Neural cell (in vitro differentiated cells): ENCODE results near the gene FSIP1. TPM values are rescaled to one million over a fixed set of nuclear protein-coding genes. Genes with fewer than 3 reads are reported as not detected.

Source experiments
- H2AFZ ChIP-seq: fragments of 200-600, 300-800 bp; sonication (generic), shearing (Covaris generic); 2 replicates; pipeline ENCODE4 v1.6.0; 2014; ENCODE audit warnings: low read depth, mild to moderate bottlenecking, antibody characterized with exemption, low read length, moderate library complexity
- H3F3A ChIP-seq: fragments of 200-600 bp; shearing (Covaris generic); 2 replicates; pipeline ENCODE4 v1.6.1; 2016; ENCODE audit warnings: mild to moderate bottlenecking, moderate library complexity, mixed read lengths, antibody characterized with exemption, low read length; ENCODE audit not compliant: insufficient read depth, poor library complexity, severe bottlenecking
- H3K27ac ChIP-seq: fragments of 200-600, 300-800 bp; sonication (generic), shearing (Covaris generic); 2 replicates; pipeline ENCODE4 v1.5.1; 2014; ENCODE audit warnings: mild to moderate bottlenecking, low read length, moderate library complexity
- H3K27me3 ChIP-seq: fragments of 300-800, 200-600 bp; sonication (generic), shearing (Covaris generic); 2 replicates; pipeline ENCODE4 v1.6.0; 2014; ENCODE audit warnings: mild to moderate bottlenecking, low read depth, low read length, moderate library complexity; ENCODE audit not compliant: insufficient read depth
- H3K36me3 ChIP-seq: fragments of 300-800, 200-600 bp; sonication (generic), shearing (Covaris generic); 2 replicates; pipeline ENCODE4 v1.5.1; 2014; ENCODE audit warnings: mild to moderate bottlenecking, antibody characterized with exemption, low read length, moderate library complexity; ENCODE audit not compliant: insufficient read depth
- H3K4me2 ChIP-seq: fragments of 300-800, 200-600 bp; sonication (generic), shearing (Covaris generic); 2 replicates; pipeline ENCODE4 v1.6.0; 2014; ENCODE audit warnings: mild to moderate bottlenecking, low read length
- H3K4me3 ChIP-seq: fragments of 300-800, 200-600 bp; sonication (generic), shearing (Covaris generic); 2 replicates; pipeline ENCODE4 v1.5.1; 2014; ENCODE audit warnings: mild to moderate bottlenecking, low read length, moderate library complexity
- H3K79me2 ChIP-seq: fragments of 200-600 bp; shearing (Covaris generic); replicated peaks from 2 replicates; pipeline ENCODE4 v1.6.0; 2014; ENCODE audit warnings: mild to moderate bottlenecking, low read length, moderate library complexity; ENCODE audit not compliant: insufficient read depth
- H3K9ac ChIP-seq: fragments of 300-800, 200-600 bp; sonication (generic), shearing (Covaris generic); 2 replicates; pipeline ENCODE4 v1.6.1; 2016; ENCODE audit warnings: mild to moderate bottlenecking, low read length, mixed read lengths
- H3K9me2 ChIP-seq: fragments of 200-600 bp; shearing (Covaris generic); 2 replicates; pipeline ENCODE4 v1.6.1; 2016; ENCODE audit warnings: mild to moderate bottlenecking, low read length, mixed read lengths; ENCODE audit not compliant: insufficient read depth
- H3K9me3 ChIP-seq: fragments of 200-600, 300-800 bp; sonication (generic), shearing (Covaris generic); 2 replicates; pipeline ENCODE4 v1.6.1; 2016; ENCODE audit warnings: mild to moderate bottlenecking, mixed run types, low read length, moderate library complexity, mixed read lengths
- H4K20me1 ChIP-seq: fragments of 200-600 bp; shearing (Covaris generic); 2 replicates; pipeline ENCODE4 v1.6.1; 2016; ENCODE audit warnings: mild to moderate bottlenecking, mixed run types; ENCODE audit not compliant: insufficient read depth
- EP300 ChIP-seq: fragments of 450-650 bp; conservative IDR thresholded peaks from 2 replicates; pipeline ENCODE4 v1.6.1; 2014; ENCODE audit warnings: antibody characterized with exemption, mild to moderate bottlenecking, moderate library complexity; ENCODE audit not compliant: poor library complexity, severe bottlenecking
- EZH2 ChIP-seq: fragments of 200-600, 300-800 bp; shearing (Covaris generic), sonication (generic); IDR thresholded peaks from 2 replicates; pipeline ENCODE4 v1.6.1; 2014; ENCODE audit warnings: antibody characterized with exemption, low read length, borderline replicate concordance, mild to moderate bottlenecking; ENCODE audit not compliant: insufficient read depth, poor library complexity, severe bottlenecking
- MXI1 ChIP-seq: fragments of 450-650 bp; conservative IDR thresholded peaks from 2 replicates; pipeline ENCODE4 v1.6.1; 2014; ENCODE audit warnings: antibody characterized with exemption, mild to moderate bottlenecking; ENCODE audit not compliant: poor library complexity, severe bottlenecking
- POLR2AphosphoS5 ChIP-seq: IDR thresholded peaks from 2 replicates; pipeline ENCODE4 v1.6.1; 2012
- RAD21 ChIP-seq: fragments of 450-650 bp; conservative IDR thresholded peaks from 2 replicates; pipeline ENCODE4 v1.6.1; 2014; ENCODE audit warnings: antibody characterized with exemption, mild to moderate bottlenecking, moderate library complexity
- SMC3 ChIP-seq: fragments of 450-650 bp; conservative IDR thresholded peaks from 2 replicates; pipeline ENCODE4 v1.6.1; 2014; ENCODE audit warnings: antibody characterized with exemption, mild to moderate bottlenecking, moderate library complexity; ENCODE audit not compliant: poor library complexity
- TAF1 ChIP-seq: IDR thresholded peaks from 2 replicates; pipeline ENCODE4 v1.6.1; 2012; ENCODE audit warnings: low read depth
- polyA plus RNA-seq: library from polyadenylated mRNA; depleted of rRNA; stranded (reverse); fragments of >200 nt; gene quantifications from 2 replicates; pipeline ENCODE4 v1.2.3, GENCODE V29; 2014
- TF ChIP-seq, protein P1 (sequence below): fragments of 450-650 bp; IDR thresholded peaks from 2 replicates; pipeline ENCODE4 v1.5.1; 2014; ENCODE audit warnings: antibody characterized with exemption, mild to moderate bottlenecking, moderate library complexity; ENCODE audit not compliant: poor library complexity, severe bottlenecking
- TF ChIP-seq, protein P2 (sequence below): IDR thresholded peaks from 2 replicates; pipeline ENCODE4 v1.6.1; 2012; ENCODE audit warnings: borderline replicate concordance

Gene FSIP1
- polyA plus RNA-seq, 1 donor from 2014 or later: 3.8 TPM

DNA sequence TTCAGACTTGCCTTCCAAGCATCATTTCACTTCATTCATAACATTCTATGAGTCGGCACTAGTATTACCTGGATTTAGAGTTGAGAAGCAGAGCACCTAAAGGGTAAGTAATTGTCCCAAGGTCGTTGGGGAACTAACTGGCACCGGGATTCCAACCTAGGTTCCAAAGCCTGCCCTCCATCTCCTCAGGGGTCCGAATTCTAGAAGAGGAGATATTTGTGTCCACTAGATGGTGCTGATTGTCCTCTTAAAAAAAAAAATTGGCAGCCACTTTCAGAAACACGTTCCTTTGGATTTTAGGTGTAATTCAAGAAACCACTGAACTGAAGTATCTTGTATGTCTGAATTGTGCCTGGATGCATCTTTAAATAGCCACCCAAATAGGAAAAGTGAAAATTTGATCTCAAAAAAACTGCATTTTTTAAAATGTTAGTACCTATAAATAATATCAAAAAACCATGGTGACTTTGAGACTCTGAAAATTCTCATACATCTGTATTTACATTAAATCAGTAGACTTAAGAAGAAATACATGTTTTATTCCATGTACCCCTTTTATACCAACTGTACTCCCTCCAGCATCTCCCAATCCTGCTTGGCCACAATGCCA is 3.9 kb upstream of the FSIP1 start:
- no peak overlapping the region for H2AFZ ChIP-seq
- no peak overlapping the region for H3K4me3 ChIP-seq
- no peaks in the 10 kb centered on the region for H3K27me3 ChIP-seq
- H3K9me3 ChIP-seq: no peaks in the 10 kb centered on the region
- no peaks in the 10 kb centered on the region for H3K9me2 ChIP-seq
- TF ChIP-seq, protein P1, sequence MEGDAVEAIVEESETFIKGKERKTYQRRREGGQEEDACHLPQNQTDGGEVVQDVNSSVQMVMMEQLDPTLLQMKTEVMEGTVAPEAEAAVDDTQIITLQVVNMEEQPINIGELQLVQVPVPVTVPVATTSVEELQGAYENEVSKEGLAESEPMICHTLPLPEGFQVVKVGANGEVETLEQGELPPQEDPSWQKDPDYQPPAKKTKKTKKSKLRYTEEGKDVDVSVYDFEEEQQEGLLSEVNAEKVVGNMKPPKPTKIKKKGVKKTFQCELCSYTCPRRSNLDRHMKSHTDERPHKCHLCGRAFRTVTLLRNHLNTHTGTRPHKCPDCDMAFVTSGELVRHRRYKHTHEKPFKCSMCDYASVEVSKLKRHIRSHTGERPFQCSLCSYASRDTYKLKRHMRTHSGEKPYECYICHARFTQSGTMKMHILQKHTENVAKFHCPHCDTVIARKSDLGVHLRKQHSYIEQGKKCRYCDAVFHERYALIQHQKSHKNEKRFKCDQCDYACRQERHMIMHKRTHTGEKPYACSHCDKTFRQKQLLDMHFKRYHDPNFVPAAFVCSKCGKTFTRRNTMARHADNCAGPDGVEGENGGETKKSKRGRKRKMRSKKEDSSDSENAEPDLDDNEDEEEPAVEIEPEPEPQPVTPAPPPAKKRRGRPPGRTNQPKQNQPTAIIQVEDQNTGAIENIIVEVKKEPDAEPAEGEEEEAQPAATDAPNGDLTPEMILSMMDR: peak; percentile 78
- TF ChIP-seq MXI1 (no peak), EP300 (no peak), SMC3 (peak; percentile 84), EZH2 (no peak), TAF1 (no peak), RAD21 (peak; percentile 83), POLR2AphosphoS5 (no peak)
- no peaks in the 10 kb centered on the region for H3K36me3 ChIP-seq
- no peak overlapping the region for H3K4me2 ChIP-seq
- H3K9ac ChIP-seq: no peak overlapping the region
- H3K79me2 ChIP-seq: peaks cover 15% of the 10 kb centered on the region
- no peaks in the 10 kb centered on the region for H4K20me1 ChIP-seq
- no peaks in the 10 kb centered on the region for H3F3A ChIP-seq
- H3K27ac ChIP-seq: no peak overlapping the region

DNA sequence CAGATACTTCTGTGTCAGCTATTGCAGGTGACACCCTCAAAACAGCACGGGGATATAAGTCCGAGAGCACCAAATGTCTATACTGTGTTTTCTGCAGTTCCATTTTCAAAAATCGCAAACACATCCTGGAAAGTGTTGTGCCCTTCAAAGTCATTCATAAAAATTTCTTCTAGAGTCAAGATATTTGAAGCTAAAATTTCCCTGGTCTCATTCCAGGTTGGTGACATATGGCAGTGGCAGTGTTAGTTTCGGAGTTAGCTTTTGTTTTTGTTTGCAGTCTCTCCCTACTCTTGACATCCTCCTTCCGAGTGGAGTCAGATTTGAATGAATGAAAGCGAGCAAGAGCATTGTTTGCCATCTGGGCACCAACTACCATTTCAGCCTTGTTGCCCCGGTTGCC is 3.2 kb upstream of the FSIP1 start:
- Histone ChIP-seq H4K20me1 (no peaks in the 10 kb centered on the region), H2AFZ (no peak overlapping the region), H3F3A (no peaks in the 10 kb centered on the region), H3K4me3 (peak overlapping the region; percentile 77), H3K36me3 (no peaks in the 10 kb centered on the region), H3K27ac (no peak overlapping the region), H3K27me3 (no peaks in the 10 kb centered on the region), H3K4me2 (no peak overlapping the region), H3K9me3 (no peaks in the 10 kb centered on the region), H3K9ac (no peak overlapping the region), H3K79me2 (peaks cover 15% of the 10 kb centered on the region), H3K9me2 (no peaks in the 10 kb centered on the region)
- no peak for TF ChIP-seq MXI1
- TF ChIP-seq RAD21: no peak
- no peak for TF ChIP-seq TAF1
- TF ChIP-seq EP300: no peak
- TF ChIP-seq, protein P2, sequence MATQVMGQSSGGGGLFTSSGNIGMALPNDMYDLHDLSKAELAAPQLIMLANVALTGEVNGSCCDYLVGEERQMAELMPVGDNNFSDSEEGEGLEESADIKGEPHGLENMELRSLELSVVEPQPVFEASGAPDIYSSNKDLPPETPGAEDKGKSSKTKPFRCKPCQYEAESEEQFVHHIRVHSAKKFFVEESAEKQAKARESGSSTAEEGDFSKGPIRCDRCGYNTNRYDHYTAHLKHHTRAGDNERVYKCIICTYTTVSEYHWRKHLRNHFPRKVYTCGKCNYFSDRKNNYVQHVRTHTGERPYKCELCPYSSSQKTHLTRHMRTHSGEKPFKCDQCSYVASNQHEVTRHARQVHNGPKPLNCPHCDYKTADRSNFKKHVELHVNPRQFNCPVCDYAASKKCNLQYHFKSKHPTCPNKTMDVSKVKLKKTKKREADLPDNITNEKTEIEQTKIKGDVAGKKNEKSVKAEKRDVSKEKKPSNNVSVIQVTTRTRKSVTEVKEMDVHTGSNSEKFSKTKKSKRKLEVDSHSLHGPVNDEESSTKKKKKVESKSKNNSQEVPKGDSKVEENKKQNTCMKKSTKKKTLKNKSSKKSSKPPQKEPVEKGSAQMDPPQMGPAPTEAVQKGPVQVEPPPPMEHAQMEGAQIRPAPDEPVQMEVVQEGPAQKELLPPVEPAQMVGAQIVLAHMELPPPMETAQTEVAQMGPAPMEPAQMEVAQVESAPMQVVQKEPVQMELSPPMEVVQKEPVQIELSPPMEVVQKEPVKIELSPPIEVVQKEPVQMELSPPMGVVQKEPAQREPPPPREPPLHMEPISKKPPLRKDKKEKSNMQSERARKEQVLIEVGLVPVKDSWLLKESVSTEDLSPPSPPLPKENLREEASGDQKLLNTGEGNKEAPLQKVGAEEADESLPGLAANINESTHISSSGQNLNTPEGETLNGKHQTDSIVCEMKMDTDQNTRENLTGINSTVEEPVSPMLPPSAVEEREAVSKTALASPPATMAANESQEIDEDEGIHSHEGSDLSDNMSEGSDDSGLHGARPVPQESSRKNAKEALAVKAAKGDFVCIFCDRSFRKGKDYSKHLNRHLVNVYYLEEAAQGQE: no peak
- no peak for TF ChIP-seq SMC3
- no peak for TF ChIP-seq POLR2AphosphoS5
- TF ChIP-seq, protein P1: no peak
- no peak for TF ChIP-seq EZH2
